ENCODE measurements around the gene CDK5R2. TPM values are rescaled to one million over a fixed set of nuclear protein-coding genes. Genes with fewer than 3 reads are reported as not detected.

CDK5R2 gene
- total RNA-seq, 1 experiment from 2014 or later: 0.44 TPM

DNA sequence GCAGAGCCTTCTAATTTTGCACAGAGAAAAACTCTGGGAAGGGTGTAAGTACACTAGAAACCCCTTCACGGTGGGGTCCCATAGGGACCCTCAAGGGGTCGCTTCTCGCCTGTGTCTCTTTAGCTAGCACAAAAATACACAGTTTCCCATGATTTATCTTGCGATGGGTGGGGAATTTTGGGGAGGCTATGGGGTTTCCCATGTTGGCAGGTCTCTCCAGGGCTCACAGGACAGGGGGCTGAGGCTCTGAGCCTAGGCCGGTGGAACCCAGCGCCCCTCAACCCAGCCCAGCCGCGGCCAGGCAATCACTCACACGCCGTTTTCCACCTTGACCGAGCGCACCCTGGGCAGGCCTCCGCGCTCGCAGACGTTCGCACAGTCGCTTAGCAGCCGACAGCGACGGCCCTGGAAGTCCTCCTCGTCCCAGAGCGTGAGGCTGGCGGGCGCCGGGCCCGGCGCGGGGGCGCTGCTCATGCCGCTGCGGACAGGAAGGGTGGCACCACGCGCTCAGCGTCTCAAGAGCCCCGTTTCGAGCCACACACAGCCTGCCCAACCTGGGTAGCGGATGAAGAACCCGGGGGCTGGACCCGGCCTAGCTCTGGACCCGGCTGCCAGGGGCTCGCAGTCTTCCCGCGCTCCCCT is 33.4 kb downstream of the CDK5R2 start:
- H3K4me2 ChIP-seq (ENCODE audit: low read length): no peak overlapping the region
- ChIA-PET POLR2A (no interaction called here), RAD21 (ENCODE audit: low non-redundant PET in 1 of 2, low total read pairs in 2 of 2, uncharacterized antibody in 2 of 2, unreplicated experiment in 2 of 2) (no interaction called here), CTCF (no interaction called here)
- no peak overlapping the region for H3K27ac ChIP-seq (ENCODE audit: low read depth, low read length)
- TF ChIP-seq, protein P1, sequence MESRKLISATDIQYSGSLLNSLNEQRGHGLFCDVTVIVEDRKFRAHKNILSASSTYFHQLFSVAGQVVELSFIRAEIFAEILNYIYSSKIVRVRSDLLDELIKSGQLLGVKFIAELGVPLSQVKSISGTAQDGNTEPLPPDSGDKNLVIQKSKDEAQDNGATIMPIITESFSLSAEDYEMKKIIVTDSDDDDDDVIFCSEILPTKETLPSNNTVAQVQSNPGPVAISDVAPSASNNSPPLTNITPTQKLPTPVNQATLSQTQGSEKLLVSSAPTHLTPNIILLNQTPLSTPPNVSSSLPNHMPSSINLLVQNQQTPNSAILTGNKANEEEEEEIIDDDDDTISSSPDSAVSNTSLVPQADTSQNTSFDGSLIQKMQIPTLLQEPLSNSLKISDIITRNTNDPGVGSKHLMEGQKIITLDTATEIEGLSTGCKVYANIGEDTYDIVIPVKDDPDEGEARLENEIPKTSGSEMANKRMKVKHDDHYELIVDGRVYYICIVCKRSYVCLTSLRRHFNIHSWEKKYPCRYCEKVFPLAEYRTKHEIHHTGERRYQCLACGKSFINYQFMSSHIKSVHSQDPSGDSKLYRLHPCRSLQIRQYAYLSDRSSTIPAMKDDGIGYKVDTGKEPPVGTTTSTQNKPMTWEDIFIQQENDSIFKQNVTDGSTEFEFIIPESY (IDR thresholded peaks at IDR 0.05; ENCODE audit: extremely low read depth, insufficient replicate concordance, low read length): no peak
- TF ChIP-seq TCF7L2 (IDR thresholded peaks at IDR 0.05; ENCODE audit: borderline replicate concordance, extremely low read depth, insufficient read depth, insufficient read length) (no peak), MAX (IDR thresholded peaks at IDR 0.05) (no peak), ELF1 (IDR thresholded peaks at IDR 0.05; ENCODE audit: borderline replicate concordance, low read depth) (no peak), FOSL1 (IDR thresholded peaks at IDR 0.05; ENCODE audit: low read depth) (no peak), ZNF274 (IDR thresholded peaks at IDR 0.05; ENCODE audit: low read depth, low read length) (no peak), POLR2AphosphoS5 (IDR thresholded peaks at IDR 0.05; ENCODE audit: low read depth, low read length) (no peak), CBX3 (IDR thresholded peaks at IDR 0.05; ENCODE audit: low read depth) (no peak), EZH2phosphoT487 (IDR thresholded peaks at IDR 0.05; ENCODE audit: borderline replicate concordance) (no peak)
- H3K27me3 ChIP-seq (ENCODE audit: insufficient read depth, low read length): no peaks in the 10 kb centered on the region
- H2AFZ ChIP-seq (ENCODE audit: low read depth, low read length, poor library complexity, severe bottlenecking): no peak overlapping the region
- no peaks in the 10 kb centered on the region for H4K20me1 ChIP-seq (ENCODE audit: insufficient read depth)
- H3K9ac ChIP-seq (ENCODE audit: low read length): no peak overlapping the region
- ATAC-seq (no peak), DNase-seq (ENCODE audit: low read depth, low spot score) (no peak)
- BruUV-seq (replicated peaks): no TSS peak
- no peaks in the 10 kb centered on the region for H3K9me3 ChIP-seq (ENCODE audit: control insufficient read depth in 1 of 2, insufficient read depth in 1 of 2, low read depth in 1 of 2, low read length in 2 of 2)
- H3K4me1 ChIP-seq (ENCODE audit: control insufficient read depth in 1 of 2, insufficient read depth in 2 of 2, low read length in 2 of 2): peaks cover 0 to 12% of the 10 kb centered on the region in 2 experiments; a peak in 3 of 4 replicates
- no peak overlapping the region for H3K4me3 ChIP-seq (replicated peaks in 1 of 2; ENCODE audit: low read depth in 1 of 2, low read length in 2 of 2)
- no peaks in the 10 kb centered on the region for H3K36me3 ChIP-seq (ENCODE audit: control insufficient read depth in 1 of 2, insufficient read depth in 2 of 2, low read length in 2 of 2)
- no peaks in the 10 kb centered on the region for H3K9me2 ChIP-seq (ENCODE audit: insufficient read depth)
- intact Hi-C loops (cut with micrococcal nuclease): no loop called here
- no peaks in the 10 kb centered on the region for H3K79me2 ChIP-seq (ENCODE audit: insufficient read depth, low read length)

Measured in HCT116 (cell line).